ENCODE results near the gene NCBP1. TPM values are rescaled to one million over a fixed set of nuclear protein-coding genes. Genes with fewer than 3 reads are reported as not detected.

Gene NCBP1
- total RNA-seq, 1 experiment from 2014 or later, result 59.7 TPM

DNA sequence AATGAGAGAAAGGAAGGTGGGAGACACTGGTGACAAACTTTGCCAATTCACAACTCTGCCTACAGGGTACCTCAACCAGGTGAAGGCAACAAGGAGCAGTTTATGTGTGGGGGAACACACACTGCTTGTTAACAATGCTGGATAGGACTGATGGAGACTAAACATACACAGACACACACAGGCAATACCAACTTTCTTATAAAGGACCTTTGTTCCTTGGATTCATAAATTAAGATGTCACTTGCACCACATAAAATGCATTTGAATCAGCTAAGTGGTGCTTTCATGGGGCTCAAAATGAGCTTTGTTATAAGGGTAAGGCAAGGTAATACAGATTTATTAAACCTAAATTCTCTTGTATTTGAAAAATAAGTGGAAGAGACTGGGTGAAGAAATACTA is 4.5 kb upstream of the NCBP1 start:
- Mint-ChIP-seq H3K27me3 (ENCODE audit: insufficient read depth, unreplicated experiment) (no peaks in the 10 kb centered on the region), H3K4me3 (ENCODE audit: unreplicated experiment) (no peak overlapping the region), H3K9me3 (ENCODE audit: unreplicated experiment) (no peaks in the 10 kb centered on the region), H3K36me3 (ENCODE audit: insufficient read depth, unreplicated experiment) (peaks cover 44% of the 10 kb centered on the region), H3K4me1 (ENCODE audit: low read depth, unreplicated experiment) (peaks cover 6% of the 10 kb centered on the region), H3K27ac (ENCODE audit: unreplicated experiment) (no peak overlapping the region)
- H3K9me3 ChIP-seq, result no peaks in the 10 kb centered on the region
- no TSS peak for BruUV-seq (replicated peaks)
- no peak overlapping the region for H3K4me3 ChIP-seq (ENCODE audit: low read depth, low read length)
- H3K27me3 ChIP-seq (replicated peaks; ENCODE audit: control insufficient read depth, insufficient read depth, low read length), result no peaks in the 10 kb centered on the region; the same call in 1 of the 2 replicates
- CTCF ChIA-PET, result no interaction called here
- H3K4me1 ChIP-seq, result no peaks in the 10 kb centered on the region
- POLR2A ChIA-PET, result no interaction called here
- intact Hi-C loops (cut with micrococcal nuclease; ENCODE audit: unreplicated experiment), result no loop called here
- H3K36me3 ChIP-seq (ENCODE audit: control insufficient read depth, insufficient read depth, low read length), result no peaks in the 10 kb centered on the region; the same call in 1 of the 2 replicates
- TF ChIP-seq, protein P1, sequence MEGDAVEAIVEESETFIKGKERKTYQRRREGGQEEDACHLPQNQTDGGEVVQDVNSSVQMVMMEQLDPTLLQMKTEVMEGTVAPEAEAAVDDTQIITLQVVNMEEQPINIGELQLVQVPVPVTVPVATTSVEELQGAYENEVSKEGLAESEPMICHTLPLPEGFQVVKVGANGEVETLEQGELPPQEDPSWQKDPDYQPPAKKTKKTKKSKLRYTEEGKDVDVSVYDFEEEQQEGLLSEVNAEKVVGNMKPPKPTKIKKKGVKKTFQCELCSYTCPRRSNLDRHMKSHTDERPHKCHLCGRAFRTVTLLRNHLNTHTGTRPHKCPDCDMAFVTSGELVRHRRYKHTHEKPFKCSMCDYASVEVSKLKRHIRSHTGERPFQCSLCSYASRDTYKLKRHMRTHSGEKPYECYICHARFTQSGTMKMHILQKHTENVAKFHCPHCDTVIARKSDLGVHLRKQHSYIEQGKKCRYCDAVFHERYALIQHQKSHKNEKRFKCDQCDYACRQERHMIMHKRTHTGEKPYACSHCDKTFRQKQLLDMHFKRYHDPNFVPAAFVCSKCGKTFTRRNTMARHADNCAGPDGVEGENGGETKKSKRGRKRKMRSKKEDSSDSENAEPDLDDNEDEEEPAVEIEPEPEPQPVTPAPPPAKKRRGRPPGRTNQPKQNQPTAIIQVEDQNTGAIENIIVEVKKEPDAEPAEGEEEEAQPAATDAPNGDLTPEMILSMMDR (IDR thresholded peaks at IDR 0.05; ENCODE audit: insufficient read depth in 1 of 2, low read depth in 1 of 2, low read length in 1 of 2, severe bottlenecking in 1 of 2, unreplicated experiment in 1 of 2), result no peak
- DNase-seq, result no peak

DNA sequence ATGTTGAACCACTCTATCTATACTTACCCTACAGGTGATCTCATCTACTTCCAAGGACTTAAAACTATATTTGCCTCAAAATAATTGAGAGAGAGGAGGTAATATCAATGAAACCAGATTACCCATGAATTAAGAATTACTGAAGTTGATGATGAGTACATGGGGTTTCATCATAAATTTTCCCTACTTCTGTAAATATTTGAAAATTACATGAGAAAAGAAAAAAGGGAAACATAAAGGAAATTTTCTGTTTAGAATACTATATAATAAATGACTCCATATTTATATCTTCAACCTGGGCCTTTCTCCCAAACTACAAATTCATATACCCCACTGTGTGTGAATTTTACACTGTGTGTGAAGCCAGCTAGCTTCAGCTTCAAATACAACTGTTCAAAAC is 3.0 kb upstream of the NCBP1 start:
- POLR2A ChIA-PET, result no interaction called here

DNA sequence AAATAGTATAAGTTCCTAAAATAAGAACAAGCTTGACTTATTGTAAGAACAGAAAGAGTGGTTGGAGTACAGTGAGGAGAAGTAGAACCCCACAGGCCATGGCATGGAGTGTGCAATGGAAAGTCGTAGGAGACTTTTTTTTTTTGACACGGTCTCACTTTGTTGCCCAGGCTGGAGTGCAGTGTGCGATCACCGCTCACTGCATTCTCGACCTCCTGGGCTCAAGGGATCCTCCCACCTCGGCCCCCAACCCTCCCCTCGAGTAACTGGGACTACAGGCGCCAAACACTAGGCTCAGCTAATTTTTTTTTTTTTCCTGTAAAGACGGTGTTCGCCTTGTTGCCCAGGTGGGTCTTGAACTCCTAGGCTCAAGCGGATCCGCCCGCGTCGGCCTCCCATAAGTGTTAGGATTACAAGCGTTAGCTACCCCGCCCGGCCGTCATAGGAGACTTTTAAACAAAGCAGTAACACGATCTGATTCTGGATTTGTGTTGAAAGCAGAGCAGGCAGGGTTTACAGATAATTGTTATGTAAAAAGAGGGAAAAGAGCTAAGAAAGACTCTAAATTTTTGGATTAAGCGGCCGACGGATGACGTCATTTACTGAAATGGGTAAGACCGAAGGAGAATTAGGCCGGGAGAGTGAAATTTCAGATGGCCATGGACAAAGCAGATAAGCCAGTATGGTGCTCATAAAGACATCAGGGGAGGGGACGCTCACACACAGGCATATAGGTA is 1.2 kb upstream of the NCBP1 start:
- H3K4me3 ChIP-seq (ENCODE audit: low read depth, low read length), result peak overlapping the region; percentile 99
- ChIA-PET POLR2A (interaction anchor here (0.6 to 1.9 kb wide), 11 partner anchors 14 to 936 kb away, joined by 3 to 15 read pairs (median 7); partner anchors contain the start of genes ANP32B, TMOD1, XPA and ZNF782), CTCF (interaction anchor here (0.7 to 2.5 kb wide), 5 partner anchors 17 to 164 kb away, joined by 3 to 12 read pairs (median 3); partner anchors contain the start of gene XPA)
- intact Hi-C loops (cut with micrococcal nuclease; ENCODE audit: unreplicated experiment), result loop anchor here (2.0 to 5.0 kb wide), 2 partner anchors 64 to 355 kb away; partner anchors contain the start of gene XPA
- Mint-ChIP-seq H3K27me3 (ENCODE audit: insufficient read depth, unreplicated experiment) (no peaks in the 10 kb centered on the region), H3K9me3 (ENCODE audit: unreplicated experiment) (no peaks in the 10 kb centered on the region), H3K36me3 (ENCODE audit: insufficient read depth, unreplicated experiment) (peaks cover 29% of the 10 kb centered on the region), H3K4me1 (ENCODE audit: low read depth, unreplicated experiment) (peaks cover 15% of the 10 kb centered on the region), H3K27ac (ENCODE audit: unreplicated experiment) (peak overlapping the region; percentile 100), H3K4me3 (ENCODE audit: unreplicated experiment) (peak overlapping the region; percentile 95)
- no peaks in the 10 kb centered on the region for H3K36me3 ChIP-seq (ENCODE audit: control insufficient read depth, insufficient read depth, low read length)
- H3K4me1 ChIP-seq, result peaks cover 5% of the 10 kb centered on the region
- H3K9me3 ChIP-seq, result no peaks in the 10 kb centered on the region
- BruUV-seq (replicated peaks), result TSS peak; percentile 88
- DNase-seq, result peak in 1 of 2 experiments; percentile 54
- no peaks in the 10 kb centered on the region for H3K27me3 ChIP-seq (replicated peaks; ENCODE audit: control insufficient read depth, insufficient read depth, low read length)
- TF ChIP-seq, protein P1 (IDR thresholded peaks at IDR 0.05; ENCODE audit: insufficient read depth in 1 of 2, low read depth in 1 of 2, low read length in 1 of 2, severe bottlenecking in 1 of 2, unreplicated experiment in 1 of 2), result no peak

More for the DNA sequence above, 3.0 kb upstream of the NCBP1 start:
- Mint-ChIP-seq H3K27ac (ENCODE audit: unreplicated experiment) (peak overlapping the region; percentile 100), H3K4me3 (ENCODE audit: unreplicated experiment) (no peak overlapping the region), H3K27me3 (ENCODE audit: insufficient read depth, unreplicated experiment) (no peaks in the 10 kb centered on the region), H3K4me1 (ENCODE audit: low read depth, unreplicated experiment) (peaks cover 6% of the 10 kb centered on the region), H3K9me3 (ENCODE audit: unreplicated experiment) (no peaks in the 10 kb centered on the region), H3K36me3 (ENCODE audit: insufficient read depth, unreplicated experiment) (peaks cover 35% of the 10 kb centered on the region)
- DNase-seq, result no peak
- intact Hi-C loops (cut with micrococcal nuclease; ENCODE audit: unreplicated experiment), result loop anchor here (5.0 kb wide), 1 partner anchor 357 kb away; no protein-coding TSS in a partner anchor
- Histone ChIP-seq H3K4me1 (peaks cover 1% of the 10 kb centered on the region), H3K36me3 (ENCODE audit: control insufficient read depth, insufficient read depth, low read length) (no peaks in the 10 kb centered on the region; the same call in 1 of the 2 replicates), H3K4me3 (ENCODE audit: low read depth, low read length) (no peak overlapping the region), H3K27me3 (replicated peaks; ENCODE audit: control insufficient read depth, insufficient read depth, low read length) (no peaks in the 10 kb centered on the region; the same call in 1 of the 2 replicates), H3K9me3 (no peaks in the 10 kb centered on the region)
- TF ChIP-seq, protein P1 (IDR thresholded peaks at IDR 0.05; ENCODE audit: insufficient read depth in 1 of 2, low read depth in 1 of 2, low read length in 1 of 2, severe bottlenecking in 1 of 2, unreplicated experiment in 1 of 2), result no peak
- BruUV-seq (replicated peaks), result no TSS peak
- CTCF ChIA-PET, result no interaction called here

All from Caco-2 (cell line).